GM12878 (cell line): ENCODE data around the gene TRIM60. TPM values are rescaled to one million over a fixed set of nuclear protein-coding genes. Genes with fewer than 3 reads are reported as not detected.

ENCODE experiments used
- ATAC-seq: fragments of 200-7000 bp; cut with Tn5 transposase; 3 replicates; pipeline ENCODE4 v1.9.1; 2020; ENCODE audit warnings: mild to moderate bottlenecking, moderate library complexity
- BruUV-seq: library from RNA; stranded (reverse); fragments of 400-500 nt; replicated peaks from 2 replicates; lab custom pipeline; 2021; lab: Mats Ljungman, UMichigan
- CTCF ChIA-PET: fragments of 300-600 bp; sonication (Branson Sonifier 250); formaldehyde crosslinking; extraction: SDS; loops from one replicate; lab custom pipeline; 2021; ENCODE audit warnings: inconsistent platforms; lab: Yijun Ruan, JAX
- POLR2A ChIA-PET: fragments of 350-600 bp; formaldehyde crosslinking; extraction: SDS; loops from one replicate; lab custom pipeline; 2021; ENCODE audit warnings: inconsistent platforms; lab: Charles Lee
- RAD21 ChIA-PET: fragments of 300-600 bp; sonication (Branson Sonifier 250); formaldehyde crosslinking; loops from one replicate; lab custom pipeline; 2023; ENCODE audit warnings: antibody characterized with exemption; ENCODE audit not compliant: unreplicated experiment; lab: Charles Lee
- SMC1A ChIA-PET: fragments of 300-600 bp; sonication (Branson Sonifier 250); formaldehyde crosslinking; loops from one replicate; lab custom pipeline; 2023; ENCODE audit not compliant: unreplicated experiment, uncharacterized antibody; lab: Charles Lee
- DNase-seq: peaks from one replicate; pipeline ENCODE4 v3.0.0-alpha.2; 2011; ENCODE audit warnings: low read depth, low spot score
- FAIRE-seq: peaks from 3 replicates; lab custom pipeline; 2011; peaks lifted over from hg19 to GRCh38; lab: Jason Lieb, UNC
- H2AFZ ChIP-seq: 2 replicates; pipeline ENCODE4 v1.6.0; 2011; ENCODE audit warnings: low read depth, low read length, control low read depth; ENCODE audit not compliant: control insufficient read depth
- H3K27ac ChIP-seq: 2 replicates; pipeline ENCODE4 v1.5.1; 2011; ENCODE audit warnings: control low read depth; ENCODE audit not compliant: control insufficient read depth, insufficient read depth
- H3K27me3 ChIP-seq, 2 experiments: replicated peaks in 1 of 2; 2 replicates each; pipeline versions ENCODE4 v1.6.0 to v1.6.1; 2011; ENCODE audit warnings: low read length in 1 of 2; ENCODE audit not compliant: control insufficient read depth in 2 of 2, insufficient read depth in 2 of 2
- H3K36me3 ChIP-seq, 2 experiments: 2 replicates each; pipeline ENCODE4 v1.5.1; 2011; ENCODE audit warnings: low read length in 1 of 2; ENCODE audit not compliant: control insufficient read depth in 2 of 2, insufficient read depth in 2 of 2
- H3K4me1 ChIP-seq: 2 replicates; pipeline ENCODE4 v1.6.1; 2011; ENCODE audit warnings: mild to moderate bottlenecking, low read length, moderate library complexity, mixed read lengths; ENCODE audit not compliant: control insufficient read depth, insufficient read depth
- H3K4me2 ChIP-seq: 2 replicates; pipeline ENCODE4 v1.6.0; 2011; ENCODE audit warnings: control low read depth; ENCODE audit not compliant: control insufficient read depth, insufficient read depth
- H3K4me3 ChIP-seq: fragments of 200-600 bp; sonication (generic); 2 replicates; pipeline ENCODE4 v1.5.1; 2016
- H3K79me2 ChIP-seq: 2 replicates; pipeline ENCODE4 v1.6.0; 2011; ENCODE audit warnings: low read length; ENCODE audit not compliant: control insufficient read depth, insufficient read depth
- H3K9ac ChIP-seq: 2 replicates; pipeline ENCODE4 v1.8.0; 2011; ENCODE audit warnings: low read length, control low read depth, mixed read lengths; ENCODE audit not compliant: control insufficient read depth, insufficient read depth
- H3K9me3 ChIP-seq: replicated peaks from 3 replicates; pipeline ENCODE4 v1.5.1; 2011; ENCODE audit warnings: mild to moderate bottlenecking, low read length; ENCODE audit not compliant: control insufficient read depth, insufficient read depth
- H4K20me1 ChIP-seq: 2 replicates; pipeline ENCODE4 v1.6.0; 2011; ENCODE audit not compliant: control insufficient read depth, insufficient read depth
- ATF7 ChIP-seq: fragments of 450-650 bp; IDR thresholded peaks from 2 replicates; pipeline ENCODE4 v1.6.1; 2016; ENCODE audit warnings: low read depth, mild to moderate bottlenecking
- BACH1 ChIP-seq: fragments of 450-650 bp; IDR thresholded peaks from 2 replicates; pipeline ENCODE4 v1.6.1; 2017; ENCODE audit warnings: mild to moderate bottlenecking, borderline replicate concordance
- CEBPB ChIP-seq, 2 experiments: fragments of 150-350 bp in 1 of 2; IDR thresholded peaks; 2 replicates each; pipeline ENCODE4 v1.6.1; 2012 to 2014; ENCODE audit warnings: low read depth in 2 of 2, low read length in 2 of 2, borderline replicate concordance in 1 of 2, inconsistent platforms in 1 of 2
- CHD4 ChIP-seq: fragments of 200-600 bp; sonication (generic); IDR thresholded peaks from 2 replicates; pipeline ENCODE4 v1.6.1; 2016; ENCODE audit warnings: mild to moderate bottlenecking
- CTCF ChIP-seq, 3 experiments: IDR thresholded peaks in 2 of 3; conservative IDR thresholded peaks in 1 of 3; 2 replicates each; pipeline ENCODE4 v1.5.1; 2011; ENCODE audit warnings: low read depth in 3 of 3, low read length in 3 of 3, mild to moderate bottlenecking in 3 of 3, control low read depth in 2 of 3, moderate library complexity in 2 of 3, inconsistent platforms in 1 of 3, mixed read lengths in 1 of 3; ENCODE audit not compliant: control insufficient read depth in 2 of 3, insufficient read depth in 1 of 3; ENCODE audit errors: extremely low read depth in 1 of 3
- EZH2 ChIP-seq: IDR thresholded peaks from 2 replicates; pipeline ENCODE4 v1.6.1; 2012; ENCODE audit warnings: low read depth, mild to moderate bottlenecking, control low read depth, inconsistent platforms, low read length, borderline replicate concordance; ENCODE audit not compliant: control insufficient read depth
- FOS ChIP-seq: IDR thresholded peaks from 3 replicates; pipeline ENCODE4 v1.6.1; 2011; ENCODE audit warnings: borderline replicate concordance; ENCODE audit not compliant: insufficient read length; ENCODE audit errors: extremely low read depth
- HDAC6 ChIP-seq: fragments of 200-600 bp; sonication (generic); IDR thresholded peaks from one replicate; pipeline ENCODE4 v1.8.0; 2017; ENCODE audit warnings: antibody characterized with exemption; ENCODE audit not compliant: unreplicated experiment
- KAT2A ChIP-seq: conservative IDR thresholded peaks from 2 replicates; pipeline ENCODE4 v1.6.1; 2011; ENCODE audit warnings: low read depth, low read length; ENCODE audit not compliant: control insufficient read depth
- NBN ChIP-seq: fragments of 450-650 bp; IDR thresholded peaks from 2 replicates; pipeline ENCODE4 v1.6.1; 2016
- NFYB ChIP-seq: IDR thresholded peaks from 2 replicates; pipeline ENCODE4 v1.6.1; 2011; ENCODE audit warnings: low read depth, mild to moderate bottlenecking, low read length, improper control_type of control experiment, moderate library complexity; ENCODE audit not compliant: insufficient read depth
- PAX8 ChIP-seq: fragments of 450-650 bp; IDR thresholded peaks from 2 replicates; pipeline ENCODE4 v1.6.1; 2017; ENCODE audit warnings: mild to moderate bottlenecking, moderate library complexity
- PKNOX1 ChIP-seq: fragments of 450-650 bp; IDR thresholded peaks from 2 replicates; pipeline ENCODE4 v1.6.1; 2016; ENCODE audit warnings: mild to moderate bottlenecking
- POLR2A ChIP-seq: IDR thresholded peaks from 2 replicates; pipeline ENCODE4 v1.6.1; 2011; ENCODE audit warnings: low read depth, mild to moderate bottlenecking, low read length
- RAD21 ChIP-seq: IDR thresholded peaks from 2 replicates; pipeline ENCODE4 v1.6.1; 2011; ENCODE audit warnings: mild to moderate bottlenecking, low read depth, low read length, moderate library complexity; ENCODE audit not compliant: insufficient read depth
- SIX5 ChIP-seq: IDR thresholded peaks from 2 replicates; pipeline ENCODE4 v1.6.1; 2011; ENCODE audit warnings: mild to moderate bottlenecking, low read depth, low read length, moderate library complexity; ENCODE audit not compliant: severe bottlenecking
- SMAD1 ChIP-seq: fragments of 450-650 bp; IDR thresholded peaks from 2 replicates; pipeline ENCODE4 v1.6.1; 2018; ENCODE audit warnings: mild to moderate bottlenecking, low read depth; ENCODE audit not compliant: partially characterized antibody
- SMC3 ChIP-seq: IDR thresholded peaks from 2 replicates; pipeline ENCODE4 v1.6.1; 2011; ENCODE audit warnings: low read length, improper control_type of control experiment, borderline replicate concordance
- SREBF2 ChIP-seq: IDR thresholded peaks from 2 replicates; pipeline ENCODE4 v1.6.1; 2012; ENCODE audit warnings: mild to moderate bottlenecking, low read length
- TCF7 ChIP-seq: IDR thresholded peaks from 2 replicates; pipeline ENCODE4 v1.6.1; 2014; ENCODE audit warnings: antibody characterized with exemption, borderline replicate concordance
- YBX1 ChIP-seq: fragments of 450-650 bp; IDR thresholded peaks from 2 replicates; pipeline ENCODE4 v1.6.1; 2016; ENCODE audit warnings: antibody characterized with exemption
- ZBED1 ChIP-seq: IDR thresholded peaks from 2 replicates; pipeline ENCODE4 v1.6.1; 2016; ENCODE audit warnings: borderline replicate concordance
- WGBS: methylation state at CpG from one replicate; pipeline ENCODE4 v1.1.6; 2016; ENCODE audit warnings: low lambda C conversion rate; ENCODE audit not compliant: insufficient replicate concordance, insufficient coverage; ENCODE audit errors: missing lambda C conversion rate; 5-methylcytosine and 5-hydroxymethylcytosine counted together
- in situ Hi-C: fragments of 300-500 bp; cut with MboI; formaldehyde crosslinking; loops from 9 replicates; pipeline ENCODE4 v1.14.3; 2018; ENCODE audit warnings: mixed read lengths
- intact Hi-C: fragments of 100-400 bp; cut with micrococcal nuclease; formaldehyde crosslinking; loops from one replicate; pipeline ENCODE4 v1.14.2; 2022; ENCODE audit not compliant: unreplicated experiment
- polyA plus RNA-seq, 11 experiments: library from polyadenylated mRNA; depleted of rRNA in 4 of 11; unstranded in 6 of 11; stranded (reverse) in 5 of 11; fragments of >200 nt; fragmentation: Nextera tagmentation in 4 of 11; fragmentation: Illumina TruSeq in 1 of 11; extraction: Ambion mirVana in 4 of 11; extraction: Trizol in 1 of 11; gene quantifications; 1 replicate in 1 of 11; 2 replicates in 10 of 11; pipeline versions ENCODE4 v1.2.1 to v1.2.3, GENCODE V29; 2011 to 2016; ENCODE audit warnings: inconsistent platforms in 2 of 11, missing spikeins in 2 of 11, low read depth in 1 of 11
- total RNA-seq, 4 experiments: library from RNA; depleted of rRNA in 3 of 4; stranded (reverse); fragments of >200 nt in 3 of 4; fragmentation: Illumina TruSeq in 1 of 4; extraction: Trizol in 1 of 4; gene quantifications; 2 replicates each; pipeline versions ENCODE4 v1.2.1 to v1.2.3, GENCODE V29; 2013 to 2021

Gene TRIM60
- total and polyA plus RNA-seq, 10 of the 15 experiments (the other 5 are each of a cell fraction or from before 2014, with no cell fraction given) = not detected

GRCh38 chr4:164997324-164997723, 34.5 kb upstream of the TRIM60 start:
- H3K4me2 ChIP-seq = no peak overlapping the region
- no peak for DNase-seq
- no peaks in the 10 kb centered on the region for H3K27me3 ChIP-seq
- ChIA-PET RAD21 (no interaction called here), SMC1A (no interaction called here), POLR2A (no interaction called here), CTCF (interaction anchor here (0.9 to 1.4 kb wide), 4 partner anchors 62 to 248 kb away, joined by 3 to 5 read pairs (median 4); no protein-coding TSS in a partner anchor)
- no peaks in the 10 kb centered on the region for H3K36me3 ChIP-seq
- no peak overlapping the region for H3K4me3 ChIP-seq
- WGBS = 23% methylated on average over 2 of the region's 2 CpGs
- no peaks in the 10 kb centered on the region for H4K20me1 ChIP-seq
- TF ChIP-seq RAD21 (peak; percentile 76), CHD4 (no peak), ATF7 (no peak), PKNOX1 (no peak), NBN (no peak), SMAD1 (no peak), FOS (no peak), CEBPB (IDR thresholded peaks at IDR 0.05; ENCODE audit: borderline replicate concordance in 1 of 2, low read depth in 2 of 2, low read length in 2 of 2) (no peak), SIX5 (no peak), PAX8 (no peak), ZBED1 (no peak), EZH2 (no peak), CTCF (IDR thresholded peaks at IDR 0.05 in 2 of 3, conservative IDR thresholded peaks at IDR 0.05 in 1 of 3; ENCODE audit: control insufficient read depth in 2 of 3, extremely low read depth in 1 of 3, insufficient read depth in 1 of 3, low read depth in 3 of 3, low read length in 3 of 3) (peak; percentile 25 to 40 (median 31); a peak in 3 of 6 replicates), BACH1 (no peak), POLR2A (no peak), SREBF2 (no peak), HDAC6 (no peak), YBX1 (no peak), KAT2A (no peak), NFYB (no peak), SMC3 (peak; percentile 51; the same call in 1 of the 2 replicates), TCF7 (no peak)
- BruUV-seq = no TSS peak
- no peaks in the 10 kb centered on the region for H3K9me3 ChIP-seq
- no peaks in the 10 kb centered on the region for H3K79me2 ChIP-seq
- no peak overlapping the region for H2AFZ ChIP-seq
- in situ Hi-C loops = no loop called here
- H3K4me1 ChIP-seq = no peaks in the 10 kb centered on the region
- H3K9ac ChIP-seq = no peak overlapping the region
- ATAC-seq = peak; percentile 63
- no peak overlapping the region for H3K27ac ChIP-seq
- intact Hi-C loops = loop anchor here (1.0 kb wide), 2 partner anchors 61 to 218 kb away; no protein-coding TSS in a partner anchor
- FAIRE-seq = no peak
